Renal cortical epithelial cell (primary cell): ENCODE measurements around the gene SMTNL1. TPM values are rescaled to one million over a fixed set of nuclear protein-coding genes. Genes with fewer than 3 reads are reported as not detected.

Experiments used
- DNase-seq: peaks from one replicate; pipeline ENCODE4 v3.0.0-alpha.2; 2011; ENCODE audit warnings: low read depth
- total RNA-seq: library from RNA; depleted of rRNA; stranded (reverse); fragments of >200 nt; gene quantifications from 2 replicates; pipeline ENCODE4 v1.2.3, GENCODE V29; 2014

Gene SMTNL1
- total RNA-seq, 1 donor from 2014 or later = not detected

GRCh38 chr11:57596266-57596885 lies 59.0 kb downstream of the SMTNL1 start:
- DNase-seq = no peak

GRCh38 chr11:57597461-57597915 lies 60.1 kb downstream of the SMTNL1 start, which contains the start of gene SERPING1:
Gene SERPING1, plus strand, starts transcription at chr11:57597685. Its CDS starts 586 bp downstream, at chr11:57598271.
- DNase-seq = peak; percentile 21

- peak; percentile 38 for DNase-seq
Measured at GRCh38 chr11:57597916-57598830, 60.8 kb downstream of the SMTNL1 start.

- DNase-seq = peak; percentile 36
Measured at GRCh38 chr11:57598831-57599155, 61.4 kb downstream of the SMTNL1 start.

GRCh38 chr11:57599381-57599780 lies 62.0 kb downstream of the SMTNL1 start:
- peak; percentile 68 for DNase-seq

Other genes starting within 250 kb of the SMTNL1 start
- gene TNKS1BP1, start 212.6 kb upstream of the SMTNL1 start, total RNA-seq = 91.3 and 157 TPM in 2 replicates
- gene SSRP1, start 201.7 kb upstream of the SMTNL1 start, total RNA-seq = 55.0 and 120 TPM in 2 replicates
- not detected in 2 replicates for gene P2RX3, start 199.2 kb upstream of the SMTNL1 start, total RNA-seq
- gene PRG3, start 156.4 kb upstream of the SMTNL1 start, total RNA-seq = not detected in 2 replicates
- not detected in 2 replicates for gene PRG2, start 146.9 kb upstream of the SMTNL1 start, total RNA-seq
- gene SLC43A3, start 110.5 kb upstream of the SMTNL1 start, total RNA-seq = 46.4 and 47.9 TPM in 2 replicates
- gene RTN4RL2, start 77.1 kb upstream of the SMTNL1 start, total RNA-seq = 0.05 TPM in 1 of 2 replicates, not detected in the other
- gene SLC43A1, start 21.9 kb upstream of the SMTNL1 start, total RNA-seq = 1.2 TPM in 2 replicates
- gene TIMM10, start 6.8 kb upstream of the SMTNL1 start, total RNA-seq = 16.6 and 59.0 TPM in 2 replicates
- 24.7 and 38.3 TPM in 2 replicates for gene UBE2L6, start 30.1 kb downstream of the SMTNL1 start, total RNA-seq
- 4.2 and 61.4 TPM in 2 replicates for gene SERPING1, start 60.1 kb downstream of the SMTNL1 start, total RNA-seq
- gene YPEL4, start 112.3 kb downstream of the SMTNL1 start, total RNA-seq = 0.35 TPM in 1 of 2 replicates, not detected in the other
- gene CLP1, start 120.2 kb downstream of the SMTNL1 start, total RNA-seq = 20.3 and 34.6 TPM in 2 replicates
- 45.1 and 79.9 TPM in 2 replicates for gene ZDHHC5, start 130.5 kb downstream of the SMTNL1 start, total RNA-seq
- gene MED19, start 174.6 kb downstream of the SMTNL1 start, total RNA-seq = 11.5 and 16.1 TPM in 2 replicates
- gene TMX2, start 175.0 kb downstream of the SMTNL1 start, total RNA-seq = 61.1 and 78.2 TPM in 2 replicates
- 48.1 and 94.8 TPM in 2 replicates for gene SELENOH, start 203.9 kb downstream of the SMTNL1 start, total RNA-seq
- gene BTBD18, start 214.2 kb downstream of the SMTNL1 start, total RNA-seq = not detected in 2 replicates
- 157 and 260 TPM in 2 replicates for gene CTNND1, start 224.2 kb downstream of the SMTNL1 start, total RNA-seq